Stimulated activated effector memory CD8-positive, alpha-beta T cell treated with anti-CD3 and anti-CD28 coated beads, Interleukin-12 subunit alpha, Interleukin-12 subunit beta, amount 100 ng/mL, for 72 hours (primary cell): Measurements from ENCODE around the gene HTR3A.
A peak's percentile ranks its signal among the peaks of the same experiment; 100 is the strongest.
"Not testable (repeated sequence)": the region's sequence is repeated elsewhere in the genome, so short reads cannot be mapped to it uniquely, and the experiment has no call there.

ENCODE experiments used
- ATAC-seq: fragments of 150-1000 bp; cut with Tn5 transposase; 2 replicates; pipeline ENCODE4 v1.10.0; 2021
- DNase-seq, 2 donors: peaks; one replicate each; pipeline ENCODE4 v3.0.0; 2021 to 2022; ENCODE audit warnings: low spot score in 2 of 2
- H3K27ac Mint-ChIP-seq: one replicate; pipeline ENCODE4 v1.8.0; 2022; ENCODE audit warnings: mild to moderate bottlenecking, mixed read lengths
- H3K36me3 Mint-ChIP-seq: one replicate; pipeline ENCODE4 v1.8.0; 2022; ENCODE audit warnings: mild to moderate bottlenecking, mixed read lengths
- H3K4me1 Mint-ChIP-seq: one replicate; pipeline ENCODE4 v1.8.0; 2022; ENCODE audit warnings: mixed read lengths
- H3K4me3 Mint-ChIP-seq: one replicate; pipeline ENCODE4 v1.8.0; 2022; ENCODE audit warnings: mild to moderate bottlenecking, mixed read lengths
- H3K9me3 Mint-ChIP-seq: one replicate; pipeline ENCODE4 v1.8.0; 2022; ENCODE audit warnings: mixed read lengths

HTR3A gene

GRCh38 chr11:113974741-113975470, at the start of gene HTR3A:
Gene HTR3A, plus strand, starts transcription at chr11:113975108. Its CDS starts 218 bp downstream, at chr11:113975326.
- no peak within 1 kb of the TSS for H3K4me3 Mint-ChIP-seq
- ATAC-seq, result no peak
- DNase-seq, result no peak
- H3K4me1 Mint-ChIP-seq, result peaks cover 6% of the 10 kb centered on the region
- no peaks in the 10 kb centered on the region for H3K36me3 Mint-ChIP-seq
- no peak within 1 kb of the TSS for H3K27ac Mint-ChIP-seq
- H3K9me3 Mint-ChIP-seq, result no peaks in the 10 kb centered on the region

DNA sequence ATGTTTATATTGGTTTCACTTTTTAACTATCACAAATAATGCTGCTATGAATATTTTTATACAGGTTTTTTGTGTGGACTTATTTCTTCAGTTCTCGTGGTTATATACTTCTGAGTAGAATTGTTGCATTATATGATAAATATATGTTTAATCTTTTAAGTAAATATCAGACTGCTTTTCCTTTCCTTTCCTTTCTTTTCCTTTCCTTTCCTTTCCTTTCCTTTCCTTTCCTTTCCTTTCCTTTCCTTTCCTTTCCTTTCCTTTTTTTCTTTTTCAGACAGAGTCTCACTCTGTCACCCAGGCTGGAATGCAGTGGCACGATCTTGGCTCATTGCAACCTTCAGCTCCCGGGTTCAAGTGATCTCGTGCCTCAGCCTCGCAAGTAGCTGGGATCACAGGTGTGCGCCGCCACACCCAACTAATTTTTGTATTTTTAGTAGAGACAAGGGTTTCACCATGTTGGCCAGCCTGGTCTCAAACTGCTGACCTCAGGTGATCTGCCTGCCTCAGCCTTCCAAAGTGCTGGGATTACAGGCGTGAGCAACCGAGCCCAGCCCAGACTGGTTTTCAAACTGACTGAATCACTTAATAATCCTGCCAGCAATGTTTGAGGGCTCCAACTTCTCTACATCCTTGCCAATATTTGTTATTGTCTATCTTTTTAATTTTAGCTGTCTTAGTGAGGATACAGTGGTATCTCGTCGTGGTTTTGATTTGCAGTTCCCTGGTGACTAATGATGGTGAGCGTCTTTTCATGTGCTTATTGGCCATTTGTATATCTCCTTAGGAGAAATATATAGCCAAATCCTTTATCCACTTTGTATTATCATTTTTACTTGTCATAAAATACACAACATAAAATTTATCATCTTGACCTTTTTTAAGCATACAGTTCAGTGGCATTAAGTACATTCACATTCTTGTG, 48.4 kb upstream of the HTR3A start:
- Mint-ChIP-seq H3K9me3 (no peaks in the 10 kb centered on the region), H3K36me3 (no peaks in the 10 kb centered on the region), H3K4me3 (no peak overlapping the region), H3K27ac (no peak overlapping the region), H3K4me1 (no peaks in the 10 kb centered on the region)
- DNase-seq (no peak), ATAC-seq (no peak)

- no peak for DNase-seq
- H3K9me3 Mint-ChIP-seq, result no peaks in the 10 kb centered on the region
- ATAC-seq, result no peak
- H3K4me1 Mint-ChIP-seq, result no peaks in the 10 kb centered on the region
- H3K27ac Mint-ChIP-seq, result no peak overlapping the region
- no peaks in the 10 kb centered on the region for H3K36me3 Mint-ChIP-seq
- H3K4me3 Mint-ChIP-seq, result no peak overlapping the region
Measured at GRCh38 chr11:113928311-113928710, 46.6 kb upstream of the HTR3A start.

DNA sequence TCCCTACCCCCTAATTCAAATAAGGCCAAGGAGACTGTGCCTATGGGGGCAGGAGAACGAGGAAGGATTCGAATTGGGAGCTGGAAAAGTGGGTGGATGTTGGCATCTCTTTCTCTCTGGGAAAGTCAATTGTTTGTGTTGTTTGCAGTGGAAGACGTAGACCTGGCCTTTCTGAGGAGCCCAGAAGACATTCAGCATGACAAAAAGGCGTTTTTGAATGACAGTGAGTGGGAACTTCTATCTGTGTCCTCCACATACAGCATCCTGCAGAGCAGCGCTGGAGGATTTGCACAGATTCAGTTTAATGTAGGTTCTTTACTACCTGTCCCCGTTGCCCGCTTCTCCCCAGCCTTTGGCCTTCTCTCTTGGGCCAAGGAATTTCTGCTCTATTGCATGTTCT, 42.1 kb upstream of the HTR3A start:
- DNase-seq (no peak), ATAC-seq (no peak)
- no peak overlapping the region for H3K4me3 Mint-ChIP-seq
- no peaks in the 10 kb centered on the region for H3K36me3 Mint-ChIP-seq
- peaks cover 6% of the 10 kb centered on the region for H3K4me1 Mint-ChIP-seq
- H3K27ac Mint-ChIP-seq, result no peak overlapping the region
- no peaks in the 10 kb centered on the region for H3K9me3 Mint-ChIP-seq

GRCh38 chr11:113934193-113934592, 40.7 kb upstream of the HTR3A start:
- not testable (repeated sequence) for DNase-seq, H3K4me3 Mint-ChIP-seq, H3K36me3 Mint-ChIP-seq, ATAC-seq, H3K27ac Mint-ChIP-seq, H3K4me1 Mint-ChIP-seq, H3K9me3 Mint-ChIP-seq

DNA sequence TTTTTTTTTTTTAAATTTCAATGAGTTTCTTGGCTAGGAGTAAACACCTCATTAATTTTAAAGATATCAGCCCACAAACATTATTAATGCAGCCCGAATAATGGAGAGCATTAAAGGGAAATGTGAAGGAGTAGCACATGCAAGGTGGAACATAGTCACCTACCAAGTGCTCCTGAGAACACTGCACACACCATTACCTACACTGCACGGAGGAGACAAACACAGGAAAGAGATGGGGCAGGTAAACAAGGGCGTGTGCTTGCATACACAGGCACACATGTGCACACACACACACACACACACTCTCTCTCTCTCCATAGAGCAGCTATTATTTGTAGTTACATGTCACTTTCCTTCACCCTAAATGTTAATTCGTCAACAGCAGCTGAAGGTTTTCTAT, 40.1 kb upstream of the HTR3A start:
- DNase-seq, result no peak
- no peaks in the 10 kb centered on the region for H3K36me3 Mint-ChIP-seq
- H3K4me3 Mint-ChIP-seq, result no peak overlapping the region
- H3K4me1 Mint-ChIP-seq, result peaks cover 6% of the 10 kb centered on the region
- H3K27ac Mint-ChIP-seq, result no peak overlapping the region
- ATAC-seq, result no peak
- H3K9me3 Mint-ChIP-seq, result no peaks in the 10 kb centered on the region

DNA sequence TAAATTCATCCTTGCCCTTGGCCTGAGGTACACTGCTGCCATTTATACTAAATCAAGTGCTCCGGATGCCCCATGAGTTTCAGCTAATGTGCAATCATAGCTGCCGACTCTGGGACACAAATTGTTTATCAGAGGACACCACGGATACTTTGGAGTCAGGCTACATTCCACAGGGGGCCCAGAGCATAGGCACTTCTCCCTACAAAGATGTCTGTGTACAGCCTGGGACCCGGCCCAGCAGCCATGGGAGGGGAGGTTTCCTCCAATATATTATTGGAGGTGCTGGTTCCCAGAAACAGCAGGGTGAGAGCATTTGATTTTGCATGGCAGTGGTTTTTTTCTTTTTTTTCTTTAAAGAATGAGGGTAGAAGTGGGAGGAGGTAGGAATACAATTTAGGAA, 39.0 kb upstream of the HTR3A start:
- no peak overlapping the region for H3K4me3 Mint-ChIP-seq
- ATAC-seq (no peak), DNase-seq (no peak)
- no peaks in the 10 kb centered on the region for H3K36me3 Mint-ChIP-seq
- peaks cover 6% of the 10 kb centered on the region for H3K4me1 Mint-ChIP-seq
- H3K27ac Mint-ChIP-seq, result no peak overlapping the region
- H3K9me3 Mint-ChIP-seq, result no peaks in the 10 kb centered on the region

- Mint-ChIP-seq H3K36me3 (no peaks in the 10 kb centered on the region), H3K4me1 (peaks cover 6% of the 10 kb centered on the region), H3K9me3 (no peaks in the 10 kb centered on the region), H3K27ac (no peak overlapping the region), H3K4me3 (no peak overlapping the region)
- DNase-seq (no peak), ATAC-seq (no peak)
Measured at GRCh38 chr11:113937918-113938317, 37.0 kb upstream of the HTR3A start.

DNA sequence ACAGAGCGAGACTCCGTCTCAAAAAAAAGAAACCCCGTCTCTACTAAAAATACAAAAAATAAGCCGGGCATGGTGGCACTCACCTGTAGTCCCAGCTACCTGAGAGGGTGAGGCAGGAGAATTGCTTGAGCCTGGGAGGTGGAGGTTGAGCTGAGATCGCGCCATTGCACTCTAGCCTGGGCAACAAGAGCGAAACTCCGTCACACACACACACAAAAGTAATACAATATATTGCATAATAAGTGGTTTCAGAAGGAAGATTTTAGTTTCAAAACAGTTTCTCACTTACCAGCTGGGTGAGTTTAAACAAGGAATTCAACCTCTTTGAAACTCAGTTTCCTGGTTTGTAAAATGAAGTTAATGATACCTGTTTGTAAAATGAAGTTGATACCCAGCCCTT, 32.7 kb upstream of the HTR3A start:
- ATAC-seq (no peak), DNase-seq (no peak)
- Mint-ChIP-seq H3K9me3 (no peaks in the 10 kb centered on the region), H3K36me3 (no peaks in the 10 kb centered on the region), H3K4me3 (no peak overlapping the region), H3K27ac (no peak overlapping the region), H3K4me1 (no peaks in the 10 kb centered on the region)

GRCh38 chr11:113946162-113946561, 28.7 kb upstream of the HTR3A start:
- not testable (repeated sequence) for H3K36me3 Mint-ChIP-seq, H3K9me3 Mint-ChIP-seq, H3K4me1 Mint-ChIP-seq, H3K4me3 Mint-ChIP-seq, H3K27ac Mint-ChIP-seq, ATAC-seq, DNase-seq

- ATAC-seq (no peak), DNase-seq (no peak)
- Mint-ChIP-seq H3K4me1 (no peaks in the 10 kb centered on the region), H3K36me3 (no peaks in the 10 kb centered on the region), H3K27ac (no peak overlapping the region), H3K9me3 (no peaks in the 10 kb centered on the region), H3K4me3 (no peak overlapping the region)
Measured at GRCh38 chr11:113947994-113948393, 26.9 kb upstream of the HTR3A start.

- Mint-ChIP-seq H3K9me3 (no peaks in the 10 kb centered on the region), H3K4me1 (no peaks in the 10 kb centered on the region), H3K4me3 (no peak overlapping the region), H3K27ac (no peak overlapping the region), H3K36me3 (no peaks in the 10 kb centered on the region)
- no peak for ATAC-seq
- no peak for DNase-seq
Measured at GRCh38 chr11:113949891-113950290, 25.0 kb upstream of the HTR3A start.

- H3K36me3 Mint-ChIP-seq, result no peaks in the 10 kb centered on the region
- no peaks in the 10 kb centered on the region for H3K9me3 Mint-ChIP-seq
- no peaks in the 10 kb centered on the region for H3K4me1 Mint-ChIP-seq
- ATAC-seq, result no peak
- H3K4me3 Mint-ChIP-seq, result no peak overlapping the region
- no peak overlapping the region for H3K27ac Mint-ChIP-seq
- no peak for DNase-seq
Measured at GRCh38 chr11:113951537-113951936, 23.4 kb upstream of the HTR3A start.

DNA sequence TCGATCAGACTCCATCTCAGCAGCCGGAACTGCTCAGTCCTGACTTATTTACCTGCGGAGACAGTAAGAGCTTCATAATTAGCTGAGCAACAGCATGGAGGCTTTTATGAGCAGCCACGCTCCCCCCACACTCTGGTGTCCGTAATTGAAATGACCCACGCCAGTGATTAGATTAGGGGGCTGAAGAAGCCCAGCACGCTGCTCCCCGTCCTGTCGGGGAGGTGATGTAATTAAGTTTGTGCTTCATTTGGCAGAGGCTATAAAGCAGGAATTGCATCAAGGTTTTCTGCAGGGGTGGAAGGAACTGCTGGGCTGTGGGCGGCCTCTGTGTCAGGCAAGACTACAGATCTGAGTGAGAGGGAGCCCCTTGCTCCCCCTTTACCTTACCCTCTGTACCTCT, 22.8 kb upstream of the HTR3A start:
- H3K27ac Mint-ChIP-seq, result no peak overlapping the region
- no peaks in the 10 kb centered on the region for H3K36me3 Mint-ChIP-seq
- ATAC-seq (peak; percentile 34), DNase-seq (no peak)
- no peaks in the 10 kb centered on the region for H3K9me3 Mint-ChIP-seq
- H3K4me1 Mint-ChIP-seq, result no peaks in the 10 kb centered on the region
- H3K4me3 Mint-ChIP-seq, result no peak overlapping the region

DNA sequence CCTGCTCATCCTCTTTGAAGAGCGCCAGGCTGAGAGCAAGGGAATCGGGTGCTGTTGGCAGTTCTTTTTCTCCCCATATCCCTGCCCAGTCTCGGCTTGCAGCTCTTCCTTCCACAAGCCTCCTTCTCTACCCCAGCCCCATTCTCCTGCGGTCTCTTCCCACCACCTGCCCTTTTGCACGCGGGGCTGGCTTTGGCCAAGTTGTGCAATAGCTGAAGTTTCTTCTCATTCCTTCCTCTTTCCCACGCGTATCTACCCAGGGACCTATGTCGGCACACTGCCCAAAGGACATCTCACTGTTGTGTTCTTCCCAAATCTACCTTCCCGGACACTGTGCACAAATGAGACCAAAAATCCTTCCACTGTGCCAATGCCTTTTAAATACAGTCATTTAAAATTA, 22.3 kb upstream of the HTR3A start:
- H3K4me3 Mint-ChIP-seq, result no peak overlapping the region
- H3K27ac Mint-ChIP-seq, result no peak overlapping the region
- no peak for ATAC-seq
- H3K9me3 Mint-ChIP-seq, result no peaks in the 10 kb centered on the region
- H3K4me1 Mint-ChIP-seq, result no peaks in the 10 kb centered on the region
- no peaks in the 10 kb centered on the region for H3K36me3 Mint-ChIP-seq
- no peak for DNase-seq

GRCh38 chr11:113954235-113954634, 20.7 kb upstream of the HTR3A start:
- DNase-seq (no peak), ATAC-seq (no peak)
- H3K4me3 Mint-ChIP-seq, result no peak overlapping the region
- H3K4me1 Mint-ChIP-seq, result no peaks in the 10 kb centered on the region
- H3K9me3 Mint-ChIP-seq, result no peaks in the 10 kb centered on the region
- H3K36me3 Mint-ChIP-seq, result no peaks in the 10 kb centered on the region
- H3K27ac Mint-ChIP-seq, result no peak overlapping the region
